Raji (cell line): ENCODE data around the gene SOBP.

Experiments used
- POLR2A ChIP-seq: IDR thresholded peaks from 2 replicates; pipeline ENCODE4 v1.6.1; 2011; ENCODE audit warnings: low read depth, low read length, control low read depth; ENCODE audit not compliant: insufficient read depth

The SOBP gene

DNA sequence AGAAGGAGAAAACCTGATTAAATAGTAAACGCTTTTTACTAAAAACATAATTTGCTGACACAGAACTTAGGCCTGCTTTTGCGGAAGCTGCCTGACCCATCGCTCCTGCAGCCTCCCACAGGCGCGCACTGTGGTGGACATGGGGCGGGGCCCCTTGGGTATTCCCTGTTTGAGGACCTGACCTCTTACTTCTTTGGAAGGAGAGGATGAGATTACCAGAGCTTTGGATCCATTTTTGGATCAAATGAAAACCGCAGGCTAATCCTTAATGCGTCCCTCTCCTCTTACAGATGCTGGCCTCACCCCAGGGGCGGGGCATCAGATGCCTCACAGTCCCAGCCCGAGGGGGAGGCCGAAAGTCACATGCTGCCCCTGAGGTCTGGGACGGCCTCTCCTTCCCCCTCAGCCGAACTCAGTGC, 183.2 kb downstream of the SOBP start:
- no peak for TF ChIP-seq POLR2A

GRCh38 chr6:107674995-107675738, 185.2 kb downstream of the SOBP start:
- no peak for TF ChIP-seq POLR2A

- no peak for TF ChIP-seq POLR2A
Measured at GRCh38 chr6:107676042-107676441, 186.1 kb downstream of the SOBP start.

DNA sequence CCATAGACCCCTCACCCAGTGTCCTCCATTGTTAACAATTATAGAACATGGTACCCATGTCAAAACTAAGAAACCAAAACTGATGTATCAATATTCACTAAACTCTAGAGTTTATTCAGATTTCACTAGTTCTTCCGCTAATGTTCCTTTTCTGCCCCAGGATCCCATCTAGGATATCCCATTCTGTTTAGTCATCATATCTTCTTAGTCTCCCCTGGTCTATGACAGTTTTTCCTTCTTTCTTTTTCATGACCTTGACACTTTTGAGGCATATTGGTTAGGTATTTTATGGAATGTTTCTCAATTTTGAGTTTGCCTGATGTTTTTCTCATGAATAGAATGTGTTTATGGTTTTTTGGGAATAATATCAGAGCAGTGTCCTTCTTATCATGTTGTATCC, 187.5 kb downstream of the SOBP start:
- no peak for TF ChIP-seq POLR2A

- TF ChIP-seq POLR2A, result no peak
Measured at GRCh38 chr6:107679457-107679856, 189.5 kb downstream of the SOBP start.

DNA sequence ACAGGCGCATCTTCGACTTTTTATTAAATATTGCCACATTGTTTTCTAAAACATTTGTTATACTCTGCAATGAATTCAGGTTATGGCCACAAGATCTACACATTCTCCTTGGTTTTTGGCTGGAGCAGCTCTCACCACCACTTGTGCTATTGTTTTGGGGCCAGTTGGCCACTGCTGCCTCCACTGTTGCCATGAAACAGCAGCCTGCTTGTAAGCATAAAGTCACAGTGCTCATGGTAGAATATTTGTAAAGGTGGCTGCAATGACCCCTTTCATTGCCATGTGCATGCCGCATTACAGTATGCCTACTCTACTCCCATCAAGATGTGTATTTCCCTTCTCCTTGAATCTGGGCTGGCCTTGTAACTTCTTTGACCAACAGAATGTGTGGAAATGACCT, 192.8 kb downstream of the SOBP start:
- TF ChIP-seq POLR2A, result no peak

DNA sequence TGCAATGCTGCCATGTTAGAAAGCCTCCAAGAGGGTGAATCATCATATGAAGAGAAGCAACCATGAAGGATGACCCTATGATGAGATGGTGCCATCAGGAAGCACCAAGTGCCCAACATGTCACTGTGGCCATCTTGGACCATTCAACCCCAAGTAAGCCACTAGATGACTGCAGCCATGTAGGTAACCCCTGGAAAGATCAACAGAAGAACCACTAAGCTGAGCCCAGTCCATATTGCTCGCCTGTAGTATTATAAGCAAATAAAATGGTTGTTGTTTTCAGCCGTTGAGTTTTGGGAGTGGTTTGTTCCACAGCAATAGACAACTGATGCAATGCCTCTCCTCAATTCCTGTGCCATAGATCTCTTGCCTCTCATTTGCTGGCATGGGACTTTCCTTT, 193.3 kb downstream of the SOBP start:
- TF ChIP-seq POLR2A, result no peak

DNA sequence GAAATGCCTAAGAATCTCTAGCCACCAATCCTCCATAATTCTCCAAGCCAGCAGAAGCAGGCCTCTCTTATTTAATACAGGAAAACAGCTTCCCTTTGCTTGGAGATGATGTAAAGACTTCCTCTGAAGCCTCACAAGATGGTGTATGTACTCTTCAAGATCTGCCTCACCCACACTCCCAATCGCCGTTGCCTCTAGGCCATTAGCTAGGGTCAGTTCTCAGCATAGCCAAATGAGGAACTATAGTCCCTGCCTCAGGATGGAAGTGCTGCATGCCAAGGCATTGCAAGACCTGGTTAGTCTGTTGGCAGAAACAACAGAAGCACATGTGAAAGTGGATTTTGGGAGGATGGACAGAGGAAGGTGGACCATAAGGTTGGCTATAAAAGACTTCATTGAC, 195.1 kb downstream of the SOBP start:
- TF ChIP-seq POLR2A, result no peak

DNA sequence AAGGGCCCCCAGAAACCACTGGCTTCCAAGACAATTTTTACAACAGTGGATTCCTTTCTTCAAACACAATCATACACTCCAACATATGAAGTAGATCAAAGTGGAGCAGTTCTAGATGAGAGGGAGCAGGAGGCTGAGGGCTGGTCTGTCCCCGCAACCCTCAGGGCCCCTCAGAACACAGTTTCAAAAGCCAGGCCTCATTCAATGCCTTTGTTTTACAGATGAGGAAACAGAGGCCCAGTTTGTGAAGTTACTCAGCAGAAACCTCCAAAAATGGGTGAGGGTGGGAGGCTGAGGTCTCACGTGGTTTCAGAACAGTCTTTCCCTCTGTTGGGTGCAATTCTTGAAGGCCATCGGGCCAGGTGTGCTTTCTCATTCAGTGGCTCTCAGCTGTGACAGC, 199.3 kb downstream of the SOBP start:
- TF ChIP-seq POLR2A, result no peak

DNA sequence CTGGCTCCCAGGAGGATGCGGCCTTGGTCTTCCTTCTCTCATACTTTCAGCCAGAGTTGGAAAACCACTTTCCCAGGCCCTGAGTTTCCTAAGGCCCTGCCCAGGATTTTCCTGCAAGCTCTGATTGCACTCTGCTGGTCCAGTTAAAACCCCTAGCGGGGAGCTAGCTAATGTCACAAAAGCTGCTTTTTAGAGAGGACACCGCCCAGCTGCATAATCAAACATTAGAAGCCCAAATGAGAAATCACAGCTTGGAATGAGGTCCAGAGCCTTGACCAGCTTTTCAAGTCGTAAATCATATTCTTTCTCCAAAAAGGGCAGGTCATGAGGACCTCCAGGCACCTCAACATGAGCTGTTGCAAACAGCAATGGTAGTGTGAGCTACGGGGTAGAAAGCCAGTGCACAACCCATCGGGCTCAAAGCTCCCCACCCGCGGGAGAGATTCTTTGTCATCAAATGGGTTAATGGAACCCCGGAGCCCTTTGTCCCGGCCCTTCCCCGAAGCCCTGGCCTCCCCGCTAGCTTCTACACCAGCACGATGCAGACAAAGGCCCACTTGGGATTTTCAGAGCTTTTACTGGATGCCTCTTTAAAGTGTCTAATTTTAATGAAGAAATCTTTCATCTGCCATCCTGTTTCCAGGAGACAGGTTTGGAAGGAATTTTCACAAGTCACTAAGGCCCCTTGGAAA, 200.2 kb downstream of the SOBP start:
- no peak for TF ChIP-seq POLR2A

- no peak for TF ChIP-seq POLR2A
Measured at GRCh38 chr6:107690643-107691061, 200.7 kb downstream of the SOBP start.

DNA sequence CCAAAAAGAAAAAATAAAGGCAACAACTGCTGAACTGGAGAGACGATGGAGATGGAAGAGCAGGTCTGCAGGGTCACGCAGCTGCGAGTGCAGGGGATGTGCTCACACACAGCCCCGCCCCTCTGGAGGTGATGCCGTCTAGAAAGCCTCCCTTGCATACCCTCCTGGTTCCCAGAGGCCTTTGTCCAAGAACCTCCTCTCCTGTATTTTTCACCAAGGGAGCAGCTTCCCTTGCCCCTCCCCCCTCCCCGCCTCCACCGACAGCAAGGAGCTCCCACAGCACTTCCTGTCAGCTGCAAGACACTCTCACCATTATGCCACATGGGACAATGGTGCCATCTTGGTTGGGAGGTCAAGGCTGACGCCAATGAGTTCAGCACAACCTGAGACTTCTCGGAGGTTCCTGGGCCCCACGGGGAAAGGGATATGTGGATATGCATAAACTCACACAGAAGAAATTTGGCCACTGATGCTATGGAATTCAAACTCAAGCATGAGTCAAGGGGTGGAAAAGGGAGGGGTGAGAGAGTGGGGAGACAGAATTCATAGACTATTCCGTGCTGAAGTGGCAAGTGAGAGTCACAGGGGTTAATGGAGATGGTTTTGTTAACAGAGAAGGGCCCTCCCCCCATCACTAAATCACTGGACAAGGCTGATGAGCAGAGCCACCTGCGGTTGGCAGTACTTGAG, 201.3 kb downstream of the SOBP start:
- TF ChIP-seq POLR2A, result no peak

- TF ChIP-seq POLR2A, result no peak
Measured at GRCh38 chr6:107692351-107692750, 202.4 kb downstream of the SOBP start.

GRCh38 chr6:107695061-107695720, 205.3 kb downstream of the SOBP start:
- no peak for TF ChIP-seq POLR2A

- no peak for TF ChIP-seq POLR2A
Measured at GRCh38 chr6:107697682-107698081, 207.8 kb downstream of the SOBP start.
